Measurements from ENCODE around the gene MCOLN3.

MCOLN3 gene

DNA sequence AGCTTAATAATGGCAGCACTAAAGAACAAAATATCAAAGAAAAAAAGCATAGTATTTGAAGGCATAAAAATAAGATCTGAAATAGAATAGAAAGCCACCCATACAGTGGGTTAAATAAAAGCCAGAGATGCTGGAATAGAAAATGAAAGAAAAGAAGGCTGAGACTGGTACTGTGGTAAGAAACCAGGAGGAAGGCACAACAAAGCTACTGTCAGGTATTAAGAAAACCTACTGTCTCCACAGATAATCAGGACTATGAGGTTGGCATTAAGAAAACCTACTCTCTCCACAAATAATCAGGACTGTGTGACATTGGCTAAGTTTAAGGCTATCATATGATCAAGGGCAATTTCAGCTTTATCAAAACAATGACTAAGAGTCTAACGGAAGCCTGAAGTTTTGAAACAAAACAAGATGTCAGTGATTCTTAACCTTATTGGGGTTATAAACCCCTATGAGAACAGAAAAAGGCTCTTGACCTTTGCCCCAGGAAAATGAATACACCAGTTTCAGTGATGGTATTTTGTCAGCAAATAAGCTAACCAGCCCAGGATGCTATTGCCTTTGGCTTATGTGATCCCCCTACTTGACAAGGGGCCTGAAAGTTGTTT, 75.8 kb downstream of the MCOLN3 start:
- no peak for TF ChIP-seq EZH2phosphoT487 (IDR thresholded peaks at IDR 0.05; ENCODE audit: low read depth)
- TF ChIP-seq, protein P1, sequence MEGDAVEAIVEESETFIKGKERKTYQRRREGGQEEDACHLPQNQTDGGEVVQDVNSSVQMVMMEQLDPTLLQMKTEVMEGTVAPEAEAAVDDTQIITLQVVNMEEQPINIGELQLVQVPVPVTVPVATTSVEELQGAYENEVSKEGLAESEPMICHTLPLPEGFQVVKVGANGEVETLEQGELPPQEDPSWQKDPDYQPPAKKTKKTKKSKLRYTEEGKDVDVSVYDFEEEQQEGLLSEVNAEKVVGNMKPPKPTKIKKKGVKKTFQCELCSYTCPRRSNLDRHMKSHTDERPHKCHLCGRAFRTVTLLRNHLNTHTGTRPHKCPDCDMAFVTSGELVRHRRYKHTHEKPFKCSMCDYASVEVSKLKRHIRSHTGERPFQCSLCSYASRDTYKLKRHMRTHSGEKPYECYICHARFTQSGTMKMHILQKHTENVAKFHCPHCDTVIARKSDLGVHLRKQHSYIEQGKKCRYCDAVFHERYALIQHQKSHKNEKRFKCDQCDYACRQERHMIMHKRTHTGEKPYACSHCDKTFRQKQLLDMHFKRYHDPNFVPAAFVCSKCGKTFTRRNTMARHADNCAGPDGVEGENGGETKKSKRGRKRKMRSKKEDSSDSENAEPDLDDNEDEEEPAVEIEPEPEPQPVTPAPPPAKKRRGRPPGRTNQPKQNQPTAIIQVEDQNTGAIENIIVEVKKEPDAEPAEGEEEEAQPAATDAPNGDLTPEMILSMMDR (IDR thresholded peaks at IDR 0.05; ENCODE audit: low read depth, low read length), result no peak
- Histone ChIP-seq H3K79me2 (ENCODE audit: low read length) (peaks cover 93% of the 10 kb centered on the region), H3K36me3 (replicated peaks; ENCODE audit: low read depth, low read length) (peaks cover 23% of the 10 kb centered on the region), H3K9ac (ENCODE audit: low read length) (peak overlapping the region; percentile 18; the same call in 1 of the 2 replicates), H3K27ac (ENCODE audit: low read length) (peak overlapping the region; percentile 73), H3K4me2 (ENCODE audit: low read length) (peak overlapping the region; percentile 68), H3K4me1 (ENCODE audit: low read length) (peaks cover 71% of the 10 kb centered on the region), H2AFZ (ENCODE audit: low read depth, low read length) (no peak overlapping the region), H3K27me3 (ENCODE audit: low read depth, low read length) (no peaks in the 10 kb centered on the region), H4K20me1 (ENCODE audit: insufficient read depth, low read length) (peaks cover 90% of the 10 kb centered on the region), H3K9me3 (ENCODE audit: insufficient read depth, low read length) (no peaks in the 10 kb centered on the region), H3K4me3 (ENCODE audit: low read length) (peak overlapping the region; percentile 58)

DNA sequence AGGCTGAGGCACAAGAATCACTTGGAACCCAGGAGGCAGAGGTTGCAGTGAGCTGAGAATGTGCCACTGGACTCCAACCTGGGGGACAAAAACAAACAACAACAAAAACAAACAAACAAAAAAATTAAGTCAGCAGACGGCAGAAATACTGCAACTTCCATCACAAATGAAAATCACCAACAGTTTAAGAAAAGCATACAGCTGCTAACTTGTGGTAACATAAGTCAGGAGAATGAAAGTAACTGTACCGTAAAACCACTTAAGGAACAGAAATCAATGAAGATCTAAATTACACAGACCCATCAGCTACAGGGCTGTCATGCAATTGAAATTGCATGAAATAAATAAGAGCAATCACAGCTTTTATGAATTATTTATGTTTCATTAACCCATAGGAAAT, 76.3 kb downstream of the MCOLN3 start:
- Histone ChIP-seq H3K79me2 (ENCODE audit: low read length) (peaks cover 93% of the 10 kb centered on the region), H3K9me3 (ENCODE audit: insufficient read depth, low read length) (no peaks in the 10 kb centered on the region), H3K4me2 (ENCODE audit: low read length) (peak overlapping the region; percentile 68), H3K4me3 (ENCODE audit: low read length) (peak overlapping the region; percentile 58), H3K9ac (ENCODE audit: low read length) (peak overlapping the region; percentile 18; the same call in 1 of the 2 replicates), H2AFZ (ENCODE audit: low read depth, low read length) (no peak overlapping the region), H3K4me1 (ENCODE audit: low read length) (peaks cover 71% of the 10 kb centered on the region), H3K27ac (ENCODE audit: low read length) (peak overlapping the region; percentile 73), H3K27me3 (ENCODE audit: low read depth, low read length) (no peaks in the 10 kb centered on the region), H3K36me3 (replicated peaks; ENCODE audit: low read depth, low read length) (peaks cover 23% of the 10 kb centered on the region), H4K20me1 (ENCODE audit: insufficient read depth, low read length) (peaks cover 89% of the 10 kb centered on the region)
- TF ChIP-seq, protein P1 (IDR thresholded peaks at IDR 0.05; ENCODE audit: low read depth, low read length), result no peak
- no peak for TF ChIP-seq EZH2phosphoT487 (IDR thresholded peaks at IDR 0.05; ENCODE audit: low read depth)

DNA sequence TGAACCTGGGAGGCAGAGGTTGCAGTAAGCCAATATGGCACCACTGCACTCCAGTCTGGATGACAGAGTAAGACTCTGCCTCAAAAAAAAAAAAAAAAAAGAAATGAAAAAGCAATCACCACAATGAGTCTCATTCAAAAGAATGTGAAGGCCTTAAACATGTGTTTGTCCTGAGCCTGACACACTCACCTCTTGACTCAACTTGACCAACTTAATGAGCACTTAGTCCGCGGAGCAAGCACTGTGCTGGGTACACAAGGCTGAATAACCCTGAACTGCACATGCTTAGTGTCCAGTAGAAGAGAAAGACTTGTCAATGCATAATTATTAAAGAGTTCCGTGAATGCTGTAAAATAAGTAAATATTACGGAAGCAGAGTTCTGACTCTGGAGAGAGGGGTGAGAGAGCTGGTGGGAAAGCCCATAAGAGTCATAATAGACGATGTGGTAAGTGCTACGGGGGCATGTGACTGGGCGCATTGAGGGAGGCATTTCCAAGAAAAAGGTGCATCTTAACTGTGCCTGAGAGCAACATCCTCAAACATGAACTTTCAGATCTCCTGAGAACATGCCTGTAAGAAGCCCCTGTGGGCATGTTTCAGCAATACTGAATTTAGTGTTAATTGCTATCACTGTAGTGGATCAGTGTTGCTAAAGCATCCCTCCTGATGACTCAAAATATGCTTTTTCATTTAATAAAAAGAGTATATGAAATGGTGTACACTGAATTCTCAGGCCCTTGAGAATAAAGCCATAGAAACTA, 78.6 kb downstream of the MCOLN3 start:
- Histone ChIP-seq H3K9me3 (ENCODE audit: insufficient read depth, low read length) (no peaks in the 10 kb centered on the region), H3K4me2 (ENCODE audit: low read length) (peak overlapping the region; percentile 42), H2AFZ (ENCODE audit: low read depth, low read length) (no peak overlapping the region), H4K20me1 (ENCODE audit: insufficient read depth, low read length) (peaks cover 77% of the 10 kb centered on the region), H3K79me2 (ENCODE audit: low read length) (peaks cover 75% of the 10 kb centered on the region), H3K9ac (ENCODE audit: low read length) (no peak overlapping the region), H3K36me3 (replicated peaks; ENCODE audit: low read depth, low read length) (peaks cover 30% of the 10 kb centered on the region), H3K4me1 (ENCODE audit: low read length) (peaks cover 57% of the 10 kb centered on the region), H3K27me3 (ENCODE audit: low read depth, low read length) (no peaks in the 10 kb centered on the region), H3K4me3 (ENCODE audit: low read length) (peak overlapping the region; percentile 31; the same call in 1 of the 2 replicates), H3K27ac (ENCODE audit: low read length) (peak overlapping the region; percentile 70)
- TF ChIP-seq, protein P1 (IDR thresholded peaks at IDR 0.05; ENCODE audit: low read depth, low read length), result no peak
- no peak for TF ChIP-seq EZH2phosphoT487 (IDR thresholded peaks at IDR 0.05; ENCODE audit: low read depth)

DNA sequence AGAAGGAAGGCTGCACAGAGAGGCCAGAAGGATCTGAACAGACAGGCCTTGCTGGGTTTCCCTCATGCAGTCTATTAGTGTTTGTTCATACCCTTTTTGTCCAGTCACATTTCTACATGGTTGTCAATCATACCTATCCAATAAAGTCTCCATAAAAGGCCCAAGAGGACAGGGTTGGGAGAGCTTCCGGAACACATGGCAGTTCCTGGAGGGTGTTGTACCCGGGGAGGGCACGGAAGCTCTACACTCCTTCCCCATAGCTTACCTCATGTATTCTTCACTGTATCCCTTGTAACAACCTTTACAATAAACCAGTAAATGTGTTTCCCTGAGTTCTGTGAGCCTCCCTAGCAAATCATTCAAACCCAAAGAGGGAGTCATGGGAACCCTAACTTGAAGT, 79.4 kb downstream of the MCOLN3 start:
- Histone ChIP-seq H3K27me3 (ENCODE audit: low read depth, low read length) (no peaks in the 10 kb centered on the region), H3K79me2 (ENCODE audit: low read length) (peaks cover 67% of the 10 kb centered on the region), H3K36me3 (replicated peaks; ENCODE audit: low read depth, low read length) (peaks cover 32% of the 10 kb centered on the region), H3K9ac (ENCODE audit: low read length) (no peak overlapping the region), H3K4me1 (ENCODE audit: low read length) (peaks cover 49% of the 10 kb centered on the region), H4K20me1 (ENCODE audit: insufficient read depth, low read length) (peaks cover 70% of the 10 kb centered on the region), H3K27ac (ENCODE audit: low read length) (no peak overlapping the region), H3K4me3 (ENCODE audit: low read length) (no peak overlapping the region), H3K9me3 (ENCODE audit: insufficient read depth, low read length) (no peaks in the 10 kb centered on the region), H2AFZ (ENCODE audit: low read depth, low read length) (no peak overlapping the region), H3K4me2 (ENCODE audit: low read length) (no peak overlapping the region)
- TF ChIP-seq, protein P1 (IDR thresholded peaks at IDR 0.05; ENCODE audit: low read depth, low read length), result no peak
- TF ChIP-seq EZH2phosphoT487 (IDR thresholded peaks at IDR 0.05; ENCODE audit: low read depth), result no peak

Data from OCI-LY3 (cell line).